ENCODE results near the gene AEN. TPM values are rescaled to one million over a fixed set of nuclear protein-coding genes. Genes with fewer than 3 reads are reported as not detected.
"Not testable (repeated sequence)": the region's sequence is repeated elsewhere in the genome, so short reads cannot be mapped to it uniquely, and the experiment has no call there.

AEN gene
- total RNA-seq, 4 donors from 2014 or later = 7.7 to 10.3 (median 8.4) TPM

GRCh38 chr15:88636654-88637053 is 15.5 kb downstream of the AEN start:
- H3K4me3 ChIP-seq (ENCODE audit: low read depth, poor library complexity, severe bottlenecking) = no peak overlapping the region
- no peak for DNase-seq (ENCODE audit: low spot score in 2 of 2)
- 76 to 77% methylated on average over 5 of the region's 5 CpGs for WGBS, 2 donors
- intact Hi-C loops (cut with DNase I; ENCODE audit: low total_unique reads) = no loop called here
- TF ChIP-seq CTCF (IDR thresholded peaks at IDR 0.05) = no peak
- no peak for TF ChIP-seq POLR2A (IDR thresholded peaks at IDR 0.05)

- H3K4me3 ChIP-seq (ENCODE audit: low read depth, poor library complexity, severe bottlenecking) = no peak overlapping the region
- DNase-seq (ENCODE audit: low spot score in 2 of 2) = no peak
- no peak for TF ChIP-seq CTCF (IDR thresholded peaks at IDR 0.05)
- no peak for TF ChIP-seq POLR2A (IDR thresholded peaks at IDR 0.05)
- intact Hi-C loops (cut with DNase I; ENCODE audit: low total_unique reads) = no loop called here
- 78 to 86% methylated on average over 7 of the region's 7 CpGs for WGBS, 2 donors
Observed at GRCh38 chr15:88637436-88637835, 16.3 kb downstream of the AEN start.

GRCh38 chr15:88637841-88638625 is 16.9 kb downstream of the AEN start:
- 66 to 74% methylated on average over 7 of the region's 7 CpGs for WGBS, 2 donors
- DNase-seq (ENCODE audit: low spot score in 2 of 2) = no peak
- TF ChIP-seq POLR2A (IDR thresholded peaks at IDR 0.05) (no peak), CTCF (IDR thresholded peaks at IDR 0.05) (no peak)
- intact Hi-C loops (cut with DNase I; ENCODE audit: low total_unique reads) = no loop called here
- H3K4me3 ChIP-seq (ENCODE audit: low read depth, poor library complexity, severe bottlenecking) = no peak overlapping the region

GRCh38 chr15:88638626-88639372 is 17.7 kb downstream of the AEN start, which contains the start of gene ISG20:
Gene ISG20 (plus strand): TSS chr15:88639016. CDS start chr15:88639367, 351 bp downstream.
- intact Hi-C loops (cut with DNase I; ENCODE audit: low total_unique reads) = no loop called here
- peak; percentile 92 to 98 for DNase-seq (ENCODE audit: low spot score in 2 of 2)
- H3K4me3 ChIP-seq (ENCODE audit: low read depth, poor library complexity, severe bottlenecking) = peak within 1 kb of the TSS; percentile 20
- no peak for TF ChIP-seq POLR2A (IDR thresholded peaks at IDR 0.05)
- TF ChIP-seq CTCF (IDR thresholded peaks at IDR 0.05) = peak in 1 of 3 donors; percentile 36
- 6 to 8% methylated on average over 27 of the region's 27 CpGs for WGBS, 2 donors

GRCh38 chr15:88641959-88642452 is 20.9 kb downstream of the AEN start:
- no peak for DNase-seq (ENCODE audit: low spot score in 2 of 2)
- 94 to 95% methylated on average over 12 of the region's 12 CpGs for WGBS, 2 donors
- intact Hi-C loops (cut with DNase I; ENCODE audit: low total_unique reads) = no loop called here
- no peak overlapping the region for H3K4me3 ChIP-seq (ENCODE audit: low read depth, poor library complexity, severe bottlenecking)
- TF ChIP-seq POLR2A (IDR thresholded peaks at IDR 0.05) (no peak), CTCF (IDR thresholded peaks at IDR 0.05) (no peak)

GRCh38 chr15:88642514-88642913 is 21.4 kb downstream of the AEN start:
- DNase-seq (ENCODE audit: low spot score in 2 of 2); intact Hi-C loops (cut with DNase I; ENCODE audit: low total_unique reads); H3K4me3 ChIP-seq (ENCODE audit: low read depth, poor library complexity, severe bottlenecking): not testable (repeated sequence)
- WGBS, 2 donors = 95% methylated on average over 11 of the region's 11 CpGs

All from lower leg skin (tissue), 4 donors.